Parathyroid adenoma (tissue), 2 donors: ENCODE measurements around the gene CD46.

ENCODE experiments used
- H2AFZ ChIP-seq: fragments of 300-600 bp; sonication (generic); one replicate; pipeline ENCODE4 v1.7.0; 2017; ENCODE audit warnings: antibody characterized with exemption, mild to moderate bottlenecking
- H3K27ac ChIP-seq: fragments of 300-600 bp; sonication (generic); one replicate; pipeline ENCODE4 v1.7.0; 2017
- H3K27me3 ChIP-seq: fragments of 300-600 bp; sonication (generic); one replicate; pipeline ENCODE4 v1.7.0; 2017; ENCODE audit warnings: low read length; ENCODE audit not compliant: control insufficient read depth, insufficient read depth
- H3K36me3 ChIP-seq: fragments of 300-600 bp; sonication (generic); one replicate; pipeline ENCODE4 v1.7.0; 2017; ENCODE audit warnings: low read length; ENCODE audit not compliant: control insufficient read depth, insufficient read depth
- H3K4me1 ChIP-seq: fragments of 300-600 bp; sonication (generic); one replicate; pipeline ENCODE4 v1.7.0; 2017; ENCODE audit warnings: control low read depth
- H3K4me2 ChIP-seq: fragments of 300-600 bp; sonication (generic); one replicate; pipeline ENCODE4 v1.7.0; 2017; ENCODE audit warnings: low read length
- H3K4me3 ChIP-seq: fragments of 300-600 bp; sonication (generic); one replicate; pipeline ENCODE4 v1.7.0; 2017; ENCODE audit warnings: low read depth, low read length
- H3K79me2 ChIP-seq: fragments of 300-600 bp; sonication (generic); one replicate; pipeline ENCODE4 v1.7.0; 2017; ENCODE audit warnings: control low read depth
- H3K9ac ChIP-seq: fragments of 300-600 bp; sonication (generic); one replicate; pipeline ENCODE4 v1.7.0; 2017; ENCODE audit warnings: mild to moderate bottlenecking
- H3K9me3 ChIP-seq: fragments of 300-600 bp; sonication (generic); one replicate; pipeline ENCODE4 v1.7.0; 2017; ENCODE audit warnings: low read length; ENCODE audit not compliant: control insufficient read depth
- TF ChIP-seq, protein P1 (sequence below): fragments of 300-600 bp; sonication (generic); IDR thresholded peaks from one replicate; pipeline ENCODE4 v1.7.0; 2017; ENCODE audit warnings: antibody characterized with exemption, mild to moderate bottlenecking
- donor health status: primary hyperparathyroidism.

Gene CD46

DNA sequence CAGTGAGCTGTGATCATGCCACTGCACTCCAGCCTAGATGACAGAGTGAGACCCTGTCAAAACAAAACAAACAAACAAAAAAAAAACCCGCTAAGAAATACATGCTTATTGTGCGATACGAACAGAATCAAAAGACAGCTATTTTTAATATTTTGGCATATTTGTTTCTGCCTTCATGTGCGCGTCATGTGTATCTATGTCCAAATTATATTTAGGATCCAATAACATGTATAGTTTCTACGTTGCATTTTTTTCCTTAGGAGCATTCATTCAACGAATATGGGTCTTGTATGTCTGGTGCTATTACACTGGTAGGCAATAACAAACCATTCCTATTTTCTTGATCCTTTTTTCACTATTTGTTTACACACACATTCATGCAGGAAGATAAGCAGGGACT lies 1.8 kb downstream of the CD46 start:
- no peaks in the 10 kb centered on the region for H3K27me3 ChIP-seq
- H3K9me3 ChIP-seq = no peaks in the 10 kb centered on the region
- H3K4me3 ChIP-seq = peak overlapping the region; percentile 40
- TF ChIP-seq, protein P1, sequence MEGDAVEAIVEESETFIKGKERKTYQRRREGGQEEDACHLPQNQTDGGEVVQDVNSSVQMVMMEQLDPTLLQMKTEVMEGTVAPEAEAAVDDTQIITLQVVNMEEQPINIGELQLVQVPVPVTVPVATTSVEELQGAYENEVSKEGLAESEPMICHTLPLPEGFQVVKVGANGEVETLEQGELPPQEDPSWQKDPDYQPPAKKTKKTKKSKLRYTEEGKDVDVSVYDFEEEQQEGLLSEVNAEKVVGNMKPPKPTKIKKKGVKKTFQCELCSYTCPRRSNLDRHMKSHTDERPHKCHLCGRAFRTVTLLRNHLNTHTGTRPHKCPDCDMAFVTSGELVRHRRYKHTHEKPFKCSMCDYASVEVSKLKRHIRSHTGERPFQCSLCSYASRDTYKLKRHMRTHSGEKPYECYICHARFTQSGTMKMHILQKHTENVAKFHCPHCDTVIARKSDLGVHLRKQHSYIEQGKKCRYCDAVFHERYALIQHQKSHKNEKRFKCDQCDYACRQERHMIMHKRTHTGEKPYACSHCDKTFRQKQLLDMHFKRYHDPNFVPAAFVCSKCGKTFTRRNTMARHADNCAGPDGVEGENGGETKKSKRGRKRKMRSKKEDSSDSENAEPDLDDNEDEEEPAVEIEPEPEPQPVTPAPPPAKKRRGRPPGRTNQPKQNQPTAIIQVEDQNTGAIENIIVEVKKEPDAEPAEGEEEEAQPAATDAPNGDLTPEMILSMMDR = no peak
- peak overlapping the region; percentile 84 for H3K4me2 ChIP-seq
- H3K36me3 ChIP-seq = no peaks in the 10 kb centered on the region
- H2AFZ ChIP-seq = no peak overlapping the region
- peaks cover 18% of the 10 kb centered on the region for H3K79me2 ChIP-seq
- H3K9ac ChIP-seq = no peak overlapping the region
- no peak overlapping the region for H3K27ac ChIP-seq
- peaks cover 2% of the 10 kb centered on the region for H3K4me1 ChIP-seq

DNA sequence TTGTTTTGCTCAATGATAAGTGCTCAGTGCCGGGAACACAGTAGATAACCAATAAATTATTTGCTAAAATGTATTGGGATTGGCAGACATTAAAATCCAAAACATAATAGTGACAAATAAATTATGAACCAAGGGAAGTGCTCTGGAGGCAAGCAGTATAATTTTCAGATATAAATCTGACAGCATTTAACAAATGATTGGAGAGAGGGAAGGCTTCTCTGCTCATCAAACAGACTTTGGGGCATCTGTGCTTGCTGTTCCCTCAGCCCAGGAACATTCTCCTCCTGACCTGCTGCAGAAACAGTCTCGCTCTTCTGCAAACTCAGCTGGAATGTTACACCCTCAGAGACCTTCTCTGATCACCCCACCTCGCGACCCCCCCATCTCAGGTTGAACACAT lies 2.2 kb downstream of the CD46 start:
- H3K4me3 ChIP-seq = peak overlapping the region; percentile 40
- H3K27me3 ChIP-seq = no peaks in the 10 kb centered on the region
- peaks cover 18% of the 10 kb centered on the region for H3K79me2 ChIP-seq
- no peak overlapping the region for H2AFZ ChIP-seq
- H3K27ac ChIP-seq = peak overlapping the region; percentile 53
- no peaks in the 10 kb centered on the region for H3K9me3 ChIP-seq
- no peaks in the 10 kb centered on the region for H3K36me3 ChIP-seq
- peaks cover 2% of the 10 kb centered on the region for H3K4me1 ChIP-seq
- no peak overlapping the region for H3K9ac ChIP-seq
- H3K4me2 ChIP-seq = peak overlapping the region; percentile 84
- TF ChIP-seq, protein P1 = no peak

DNA sequence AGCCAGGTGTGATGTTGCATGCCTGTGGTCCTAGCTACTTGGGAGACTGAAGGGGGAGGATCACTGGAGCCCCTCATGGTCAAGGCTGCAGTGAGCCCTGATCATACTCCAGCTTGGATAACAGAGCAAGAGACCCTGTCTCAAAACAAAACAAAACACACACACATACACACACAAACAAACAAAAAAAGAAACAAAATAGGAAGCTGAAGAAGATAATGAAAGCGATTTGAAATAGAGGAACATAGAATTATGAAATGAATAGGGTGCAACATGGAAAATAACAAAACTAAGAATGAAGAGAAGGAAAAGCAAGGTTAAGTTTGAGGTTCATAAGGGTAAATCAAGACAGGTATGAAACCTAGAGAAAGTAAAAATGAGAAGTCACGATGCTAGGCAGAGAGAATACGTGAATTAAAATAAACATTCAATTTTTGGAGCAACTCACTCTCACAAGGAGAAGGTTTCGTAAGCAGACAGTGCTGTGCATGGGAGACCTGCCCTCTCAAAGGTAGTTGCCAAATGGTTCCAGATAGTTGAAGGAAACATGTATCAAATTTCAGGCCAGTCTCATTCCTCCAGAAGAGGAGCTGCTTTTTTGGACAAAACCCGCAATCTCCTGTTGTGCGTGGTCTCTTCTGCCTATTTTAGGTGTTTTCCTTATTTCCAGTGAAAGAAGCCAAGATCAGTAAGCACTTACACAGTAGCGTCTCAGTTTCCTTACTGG lies 3.3 kb downstream of the CD46 start:
- TF ChIP-seq, protein P1 = no peak
- Histone ChIP-seq H3K4me2 (peak overlapping the region; percentile 84), H3K9ac (no peak overlapping the region), H3K4me3 (peak overlapping the region; percentile 27), H2AFZ (no peak overlapping the region), H3K79me2 (peaks cover 20% of the 10 kb centered on the region), H3K9me3 (no peaks in the 10 kb centered on the region), H3K27ac (peak overlapping the region; percentile 53), H3K36me3 (no peaks in the 10 kb centered on the region), H3K27me3 (no peaks in the 10 kb centered on the region), H3K4me1 (peaks cover 2% of the 10 kb centered on the region)

DNA sequence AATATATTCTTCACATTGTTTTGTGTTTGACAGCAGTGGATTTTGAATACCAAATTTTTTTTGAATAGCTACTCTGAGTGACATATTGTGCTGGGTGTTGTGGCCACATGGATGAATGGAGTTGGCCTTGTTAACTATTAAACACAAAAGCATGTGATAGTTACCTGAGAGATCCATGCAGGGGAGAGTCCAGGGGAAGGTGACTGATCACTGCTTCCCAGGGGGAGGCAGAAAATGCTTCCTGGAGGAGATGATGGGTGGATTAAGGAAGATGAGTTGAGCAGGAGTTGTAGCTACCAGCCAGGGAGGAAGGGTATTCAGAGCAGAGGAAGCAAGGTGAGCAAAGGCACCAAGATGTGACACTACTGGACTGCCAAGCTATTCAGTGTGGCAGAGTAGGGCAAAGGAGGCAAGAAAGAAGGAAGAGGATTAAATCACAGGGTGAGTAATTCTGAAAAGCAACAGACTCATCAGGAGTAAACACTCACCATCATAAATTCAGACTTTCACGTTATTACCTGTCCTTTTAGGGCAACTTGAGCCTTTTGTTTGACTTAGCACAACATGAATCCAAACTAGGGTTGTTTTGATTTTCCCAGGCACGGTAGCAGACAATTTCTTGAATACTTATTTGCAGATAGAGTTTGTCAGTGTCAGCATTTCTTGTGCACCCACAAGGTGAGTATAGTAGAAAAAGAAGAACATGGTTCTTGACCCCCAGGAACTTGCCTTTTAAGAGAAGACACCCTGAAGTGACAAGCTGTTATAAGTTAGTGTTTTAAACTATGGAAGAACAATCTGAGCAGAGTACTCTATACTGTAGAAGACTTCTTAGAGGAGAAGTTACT lies 4.2 kb downstream of the CD46 start:
- no peak overlapping the region for H3K4me3 ChIP-seq
- peaks cover 2% of the 10 kb centered on the region for H3K4me1 ChIP-seq
- no peaks in the 10 kb centered on the region for H3K27me3 ChIP-seq
- peak overlapping the region; percentile 53 for H3K27ac ChIP-seq
- TF ChIP-seq, protein P1 = no peak
- no peak overlapping the region for H3K9ac ChIP-seq
- no peaks in the 10 kb centered on the region for H3K9me3 ChIP-seq
- H3K4me2 ChIP-seq = peak overlapping the region; percentile 84
- H2AFZ ChIP-seq = no peak overlapping the region
- no peaks in the 10 kb centered on the region for H3K36me3 ChIP-seq
- peaks cover 20% of the 10 kb centered on the region for H3K79me2 ChIP-seq
